Gastrocnemius medialis (tissue), 4 donors: Measurements from ENCODE around the gene AFF3.

Experiments
- CTCF ChIP-seq, 5 experiments: fragments of 450-650 bp in 3 of 5; fragments of 200-600 bp in 2 of 5; sonication (generic) in 2 of 5; IDR thresholded peaks in 4 of 5; conservative IDR thresholded peaks in 1 of 5; 1 replicate in 4 of 5; 2 replicates in 1 of 5; pipeline ENCODE4 v1.5.1; 2016 to 2019; ENCODE audit warnings: antibody characterized with exemption in 5 of 5, mild to moderate bottlenecking in 3 of 5, moderate library complexity in 3 of 5
- POLR2A ChIP-seq, 2 donors: fragments of 450-650 bp; IDR thresholded peaks; one replicate each; pipeline ENCODE4 v1.6.1; 2017; ENCODE audit warnings: antibody characterized with exemption in 2 of 2, mild to moderate bottlenecking in 2 of 2, moderate library complexity in 2 of 2

DNA sequence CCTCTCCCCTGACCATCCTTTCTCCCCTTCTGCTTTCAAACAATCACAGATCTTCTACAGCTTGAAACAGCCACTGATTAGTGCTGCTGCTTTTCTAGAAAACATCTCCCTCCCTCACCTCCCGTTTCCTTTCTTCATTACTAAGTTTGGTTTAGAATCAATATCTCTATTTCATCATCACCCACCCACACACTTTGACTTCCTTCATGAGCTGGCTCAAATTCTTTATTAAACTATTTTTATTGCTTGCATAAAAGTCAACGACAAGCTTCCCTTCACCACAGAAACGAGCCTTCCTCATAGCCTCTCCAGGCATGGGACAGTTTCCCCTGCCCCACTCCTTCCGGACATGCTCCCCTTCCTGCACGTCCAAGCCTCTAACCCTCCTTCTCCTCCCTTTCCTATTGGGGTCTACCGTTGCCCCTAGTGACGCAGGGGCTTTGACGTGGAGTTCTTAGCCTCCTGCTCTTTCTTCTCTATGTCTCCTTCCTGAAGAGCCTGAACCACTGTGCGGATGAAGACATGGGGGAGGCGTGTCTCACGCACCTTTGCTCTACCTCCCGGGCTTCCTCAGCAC, 172.0 kb downstream of the AFF3 start:
- TF ChIP-seq CTCF (IDR thresholded peaks at IDR 0.05 in 4 of 5, conservative IDR thresholded peaks at IDR 0.05 in 1 of 5) (no peak), POLR2A (IDR thresholded peaks at IDR 0.05) (no peak)
